Esophagus squamous epithelium (tissue), 5 donors: ENCODE data around the gene DLX5. TPM values are rescaled to one million over a fixed set of nuclear protein-coding genes. Genes with fewer than 3 reads are reported as not detected.

ENCODE experiments used
- DNase-seq: peaks from one replicate; lab custom pipeline; 2025; lab: John Stamatoyannopoulos, UW
- H3K27ac ChIP-seq, 4 donors: fragments of 200-600 bp; sonication (generic); one replicate each; pipeline ENCODE4 v1.5.1; 2016 to 2019; ENCODE audit warnings: mild to moderate bottlenecking in 1 of 4
- H3K27me3 ChIP-seq, 4 donors: fragments of 200-600 bp; sonication (generic); 1 replicate in 3 of 4; 2 replicates in 1 of 4; pipeline versions ENCODE4 v1.5.1 to v1.6.0; 2017 to 2021; ENCODE audit warnings: antibody characterized with exemption in 1 of 4
- H3K36me3 ChIP-seq, 3 donors: fragments of 200-600 bp; sonication (generic); one replicate each; pipeline ENCODE4 v1.5.1; 2016 to 2019
- H3K4me1 ChIP-seq, 3 donors: fragments of 200-600 bp; sonication (generic); one replicate each; pipeline ENCODE4 v1.5.1; 2017 to 2019
- H3K4me3 ChIP-seq, 4 donors: fragments of 200-600 bp; sonication (generic); 1 replicate in 3 of 4; 2 replicates in 1 of 4; pipeline ENCODE4 v1.5.1; 2016 to 2019; ENCODE audit warnings: mild to moderate bottlenecking in 2 of 4, moderate library complexity in 1 of 4
- H3K9me3 ChIP-seq, 3 donors: fragments of 200-600 bp; sonication (generic); one replicate each; pipeline ENCODE4 v1.5.1; 2016 to 2019
- POLR2A ChIP-seq, 4 donors: fragments of 450-650 bp; IDR thresholded peaks; one replicate each; pipeline ENCODE4 v1.6.1; 2017; ENCODE audit warnings: antibody characterized with exemption in 4 of 4, mild to moderate bottlenecking in 4 of 4, moderate library complexity in 3 of 4
- WGBS, 2 donors: methylation state at CpG; one replicate each; pipeline ENCODE4 v1.1.5; 2018; 5-methylcytosine and 5-hydroxymethylcytosine counted together
- intact Hi-C: fragments of 100-400 bp; cut with DNase I; formaldehyde crosslinking; loops from one replicate; pipeline ENCODE4 v1.15.0; 2022
- total RNA-seq, 4 donors: library from RNA; depleted of rRNA; stranded (reverse); fragments of >200 nt; gene quantifications; one replicate each; pipeline ENCODE4 v1.1.0, GENCODE V29; 2016
- TF ChIP-seq, protein P1 (sequence below), 6 experiments: fragments of 450-650 bp in 4 of 6; fragments of 200-600 bp in 2 of 6; sonication (generic) in 2 of 6; IDR thresholded peaks; one replicate each; pipeline ENCODE4 v1.5.1; 2016 to 2019; ENCODE audit warnings: antibody characterized with exemption in 6 of 6, mild to moderate bottlenecking in 4 of 6, moderate library complexity in 4 of 6
- donor health status: DM: yes; HTN: yes; CAD: no.

The DLX5 gene
- total RNA-seq, 4 donors from 2014 or later: 1.3 to 1.8 (median 1.7) TPM; not detected in 1

DNA sequence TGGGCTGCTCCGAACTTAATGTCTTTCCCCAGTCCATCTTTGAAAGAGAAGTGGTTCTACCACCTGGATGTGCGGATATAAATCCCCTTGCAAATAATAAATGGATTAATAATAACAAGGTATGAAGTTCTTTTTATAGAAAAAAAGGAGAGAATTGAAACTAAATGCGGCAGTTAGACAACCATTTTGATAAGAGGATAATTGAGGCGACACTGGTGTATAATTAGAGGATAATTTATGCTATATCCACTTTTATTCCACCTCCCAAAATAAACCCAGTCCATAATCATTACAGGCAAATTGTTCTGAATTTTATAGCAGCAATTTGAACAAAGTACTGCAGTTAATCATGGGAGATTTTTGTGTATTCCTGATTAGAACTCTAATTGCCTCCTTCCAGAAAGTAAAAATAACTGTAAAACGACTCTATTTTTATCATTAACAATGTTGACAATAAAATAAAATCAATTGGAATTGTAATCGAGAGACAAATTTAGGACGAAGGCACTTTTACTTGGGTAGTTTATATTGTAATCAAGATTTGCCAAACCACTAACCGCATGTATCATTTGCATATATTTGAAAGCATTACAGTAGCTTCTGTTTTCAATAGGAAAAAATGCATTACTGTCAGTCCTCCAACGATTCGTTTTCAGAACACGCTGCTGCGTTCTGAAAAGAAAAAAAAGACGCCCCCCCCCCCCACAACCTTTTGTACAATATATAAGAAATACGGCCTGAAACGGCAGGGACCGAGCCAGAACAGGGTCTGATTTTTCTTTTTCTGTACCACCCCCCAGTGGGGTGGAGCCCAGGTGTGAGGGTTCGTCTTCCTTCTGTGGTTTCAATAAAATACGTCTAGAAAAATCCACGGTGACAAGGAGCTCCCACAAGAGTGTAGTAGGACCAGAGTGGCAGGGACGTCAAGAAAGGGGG, 20.1 kb downstream of the DLX5 start:
- TF ChIP-seq, protein P1, sequence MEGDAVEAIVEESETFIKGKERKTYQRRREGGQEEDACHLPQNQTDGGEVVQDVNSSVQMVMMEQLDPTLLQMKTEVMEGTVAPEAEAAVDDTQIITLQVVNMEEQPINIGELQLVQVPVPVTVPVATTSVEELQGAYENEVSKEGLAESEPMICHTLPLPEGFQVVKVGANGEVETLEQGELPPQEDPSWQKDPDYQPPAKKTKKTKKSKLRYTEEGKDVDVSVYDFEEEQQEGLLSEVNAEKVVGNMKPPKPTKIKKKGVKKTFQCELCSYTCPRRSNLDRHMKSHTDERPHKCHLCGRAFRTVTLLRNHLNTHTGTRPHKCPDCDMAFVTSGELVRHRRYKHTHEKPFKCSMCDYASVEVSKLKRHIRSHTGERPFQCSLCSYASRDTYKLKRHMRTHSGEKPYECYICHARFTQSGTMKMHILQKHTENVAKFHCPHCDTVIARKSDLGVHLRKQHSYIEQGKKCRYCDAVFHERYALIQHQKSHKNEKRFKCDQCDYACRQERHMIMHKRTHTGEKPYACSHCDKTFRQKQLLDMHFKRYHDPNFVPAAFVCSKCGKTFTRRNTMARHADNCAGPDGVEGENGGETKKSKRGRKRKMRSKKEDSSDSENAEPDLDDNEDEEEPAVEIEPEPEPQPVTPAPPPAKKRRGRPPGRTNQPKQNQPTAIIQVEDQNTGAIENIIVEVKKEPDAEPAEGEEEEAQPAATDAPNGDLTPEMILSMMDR (IDR thresholded peaks at IDR 0.05): no peak
- no peak for TF ChIP-seq POLR2A (IDR thresholded peaks at IDR 0.05)
- H3K4me1 ChIP-seq: peaks cover 11 to 38% (median 17%) of the 10 kb centered on the region in 3 donors
- DNase-seq: no peak
- no peaks in the 10 kb centered on the region for H3K36me3 ChIP-seq
- peak overlapping the region in 3 of 4 donors; percentile 40 to 65 (median 45) for H3K4me3 ChIP-seq
- 9 to 13% methylated on average over 18 to 20 of the region's 20 CpGs for WGBS, 2 donors
- H3K9me3 ChIP-seq: no peaks in the 10 kb centered on the region
- no peak overlapping the region for H3K27ac ChIP-seq
- H3K27me3 ChIP-seq: peaks cover 34 to 100% (median 52%) of the 10 kb centered on the region in 4 donors
- intact Hi-C loops: no loop called here

- Histone ChIP-seq H3K27ac (no peak overlapping the region), H3K4me3 (peak overlapping the region in 1 of 4 donors; percentile 11), H3K27me3 (peaks cover 34 to 100% (median 59%) of the 10 kb centered on the region in 4 donors), H3K36me3 (no peaks in the 10 kb centered on the region), H3K9me3 (no peaks in the 10 kb centered on the region), H3K4me1 (peaks cover 11 to 42% (median 17%) of the 10 kb centered on the region in 3 donors)
- intact Hi-C loops: no loop called here
- no peak for TF ChIP-seq POLR2A (IDR thresholded peaks at IDR 0.05)
- TF ChIP-seq, protein P1 (IDR thresholded peaks at IDR 0.05): no peak
- DNase-seq: no peak
- 13 to 20% methylated on average over 31 to 36 of the region's 49 CpGs for WGBS, 2 donors
Observed at GRCh38 chr7:97003262-97004246, 21.1 kb downstream of the DLX5 start.

DNA sequence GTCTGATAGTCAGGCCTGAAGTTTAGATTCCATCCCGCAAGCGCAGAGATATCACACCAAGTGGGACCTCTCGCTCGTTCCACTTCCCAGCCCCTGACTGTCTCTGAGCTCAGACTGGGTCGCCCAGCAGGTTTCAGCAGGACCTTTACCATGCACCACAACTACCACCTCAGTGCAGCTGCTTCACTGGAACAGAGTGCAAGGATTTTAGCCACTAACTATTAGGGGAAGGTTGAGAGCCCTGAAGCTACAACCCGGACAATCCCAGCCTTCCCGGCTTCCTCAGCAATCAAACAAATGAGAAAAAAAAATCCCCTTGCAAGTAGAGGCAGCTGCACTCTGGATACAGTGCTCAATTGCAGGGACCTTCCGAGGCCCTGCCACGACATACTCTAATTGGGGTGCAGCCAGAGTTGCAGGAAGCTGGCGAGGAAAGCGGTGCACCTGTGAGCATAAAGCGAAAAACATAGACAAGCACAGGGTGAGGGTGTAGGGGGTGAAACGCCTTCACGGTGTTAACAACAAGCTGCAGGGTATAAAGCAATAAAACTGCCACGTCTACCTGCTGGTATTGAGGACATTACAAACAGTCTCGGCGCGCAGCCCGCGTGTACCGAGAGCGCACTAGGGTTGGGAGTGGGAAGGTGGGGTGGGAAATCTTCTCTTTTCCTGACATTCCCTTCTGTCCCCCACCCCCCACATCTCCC, 21.9 kb downstream of the DLX5 start:
- Histone ChIP-seq H3K27me3 (peaks cover 34 to 100% (median 64%) of the 10 kb centered on the region in 4 donors), H3K27ac (no peak overlapping the region), H3K36me3 (no peaks in the 10 kb centered on the region), H3K4me1 (peaks cover 11 to 51% (median 17%) of the 10 kb centered on the region in 3 donors), H3K4me3 (no peak overlapping the region), H3K9me3 (no peaks in the 10 kb centered on the region)
- no peak for DNase-seq
- 14 to 27% methylated on average over 14 to 15 of the region's 22 CpGs for WGBS, 2 donors
- intact Hi-C loops: no loop called here
- TF ChIP-seq, protein P1 (IDR thresholded peaks at IDR 0.05): no peak
- TF ChIP-seq POLR2A (IDR thresholded peaks at IDR 0.05): no peak

GRCh38 chr7:97001656-97002554, 22.7 kb downstream of the DLX5 start:
- Histone ChIP-seq H3K27me3 (peaks cover 29 to 100% (median 68%) of the 10 kb centered on the region in 4 donors), H3K9me3 (no peaks in the 10 kb centered on the region), H3K4me1 (peaks cover 11 to 52% (median 17%) of the 10 kb centered on the region in 3 donors), H3K4me3 (no peak overlapping the region), H3K36me3 (no peaks in the 10 kb centered on the region), H3K27ac (no peak overlapping the region)
- no peak for DNase-seq
- intact Hi-C loops: no loop called here
- TF ChIP-seq, protein P1 (IDR thresholded peaks at IDR 0.05): no peak
- TF ChIP-seq POLR2A (IDR thresholded peaks at IDR 0.05): no peak
- WGBS, 2 donors: 54 to 61% methylated on average over 20 to 21 of the region's 39 CpGs
